HepG2 (cell line): ENCODE results near the gene AARSD1. TPM values are rescaled to one million over a fixed set of nuclear protein-coding genes. Genes with fewer than 3 reads are reported as not detected.
A peak's percentile ranks its signal among the peaks of the same experiment; 100 is the strongest.

ENCODE experiments used
- ATAC-seq: fragments of 200-7000 bp; cut with Tn5 transposase; 3 replicates; pipeline ENCODE4 v1.9.1; 2020; ENCODE audit warnings: mild to moderate bottlenecking, moderate library complexity
- BruUV-seq: library from RNA; stranded (reverse); fragments of 400-500 nt; replicated peaks from 2 replicates; lab custom pipeline; 2021; lab: Mats Ljungman, UMichigan
- CTCF ChIA-PET: fragments of 300-600 bp; formaldehyde crosslinking; extraction: SDS; loops from one replicate; lab custom pipeline; 2021; ENCODE audit warnings: low total read pairs, inconsistent platforms, low intra/inter-chr PET ratio; lab: Yijun Ruan, JAX
- POLR2A ChIA-PET: fragments of 350-600 bp; sonication (Branson Sonifier 250); formaldehyde crosslinking; loops from one replicate; lab custom pipeline; 2020; ENCODE audit warnings: antibody characterized with exemption, inconsistent platforms; lab: Yijun Ruan, JAX
- DNase-seq: peaks from one replicate; pipeline ENCODE4 v3.0.0-alpha.2; 2015; ENCODE audit warnings: low spot score
- FAIRE-seq: peaks from 3 replicates; lab custom pipeline; 2011; peaks lifted over from hg19 to GRCh38; lab: Jason Lieb, UNC
- H2AFZ ChIP-seq: one replicate; pipeline ENCODE4 v1.6.1; 2011; ENCODE audit warnings: low read length, inconsistent platforms
- H3K27ac ChIP-seq: fragments of 300-600 bp; 3 replicates; pipeline ENCODE4 v1.8.0; 2011; ENCODE audit warnings: mixed run types, mild to moderate bottlenecking, mixed read lengths, low read length, inconsistent platforms; ENCODE audit not compliant: insufficient read depth; ENCODE audit errors: extremely low read length
- H3K27me3 ChIP-seq, 2 experiments: fragments of 200-600 bp in 1 of 2; 2 replicates in 1 of 2; 3 replicates in 1 of 2; pipeline versions ENCODE4 v1.6.0 to v1.8.0; 2011; ENCODE audit warnings: low read length in 2 of 2, mild to moderate bottlenecking in 2 of 2, moderate library complexity in 2 of 2, inconsistent platforms in 1 of 2; ENCODE audit not compliant: insufficient read depth in 2 of 2, control insufficient read depth in 1 of 2
- H3K36me3 ChIP-seq, 2 experiments: fragments of 200-600 bp in 1 of 2; replicated peaks in 1 of 2; 2 replicates in 1 of 2; 3 replicates in 1 of 2; pipeline versions ENCODE4 v1.5.1 to v1.8.0; 2011; ENCODE audit warnings: low read length in 2 of 2, inconsistent platforms in 1 of 2; ENCODE audit not compliant: insufficient read depth in 2 of 2, control insufficient read depth in 1 of 2
- H3K4me1 ChIP-seq: 2 replicates; pipeline ENCODE4 v1.5.1; 2012; ENCODE audit warnings: low read length, inconsistent platforms; ENCODE audit not compliant: insufficient read depth
- H3K4me2 ChIP-seq: 2 replicates; pipeline ENCODE4 v1.6.0; 2011; ENCODE audit warnings: low read depth, low read length, inconsistent platforms
- H3K4me3 ChIP-seq, 3 experiments: fragments of 200-600 bp in 1 of 3; sonication (generic), shearing (Covaris generic) in 1 of 3; replicated peaks in 1 of 3; 2 replicates each; pipeline ENCODE4 v1.5.1; 2011 to 2016; ENCODE audit warnings: low read length in 3 of 3, inconsistent platforms in 2 of 3, low read depth in 2 of 3, mild to moderate bottlenecking in 2 of 3, control low read depth in 1 of 3, mixed read lengths in 1 of 3; ENCODE audit not compliant: insufficient read depth in 1 of 3
- H3K79me2 ChIP-seq: one replicate; pipeline ENCODE4 v1.6.1; 2011; ENCODE audit warnings: low read length, inconsistent platforms; ENCODE audit not compliant: insufficient read depth
- H3K9ac ChIP-seq: 2 replicates; pipeline ENCODE4 v1.6.0; 2011; ENCODE audit warnings: mild to moderate bottlenecking, low read depth, low read length, inconsistent platforms; ENCODE audit not compliant: insufficient read depth
- H3K9me3 ChIP-seq: 2 replicates; pipeline ENCODE4 v1.5.1; 2012; ENCODE audit warnings: mild to moderate bottlenecking, low read length
- H4K20me1 ChIP-seq: 2 replicates; pipeline ENCODE4 v1.6.0; 2011; ENCODE audit warnings: inconsistent platforms, mild to moderate bottlenecking, low read length, moderate library complexity; ENCODE audit not compliant: insufficient read depth
- AKAP8 ChIP-seq: sonication (generic); formaldehyde crosslinking; IDR thresholded peaks from 2 replicates; pipeline ENCODE4 v1.5.1; 2020; ENCODE audit warnings: mild to moderate bottlenecking, missing genetic modification reagents
- DNMT3B ChIP-seq: conservative IDR thresholded peaks from 2 replicates; pipeline ENCODE4 v1.6.1; 2016; ENCODE audit warnings: missing biosample characterization, control low read depth
- GATAD2A ChIP-seq: IDR thresholded peaks from 2 replicates; pipeline ENCODE4 v1.6.1; 2016
- MIER2 ChIP-seq: IDR thresholded peaks from 2 replicates; pipeline ENCODE4 v1.6.1; 2016; ENCODE audit warnings: missing biosample characterization, missing genetic modification reagents
- POLR2AphosphoS2 ChIP-seq: IDR thresholded peaks from 2 replicates; pipeline ENCODE4 v1.6.1; 2011; ENCODE audit warnings: low read depth, low read length, improper control_type of control experiment
- POLR2G ChIP-seq: fragments of 200-400 bp; formaldehyde crosslinking; IDR thresholded peaks from 2 replicates; pipeline ENCODE4 v1.6.1; 2018; ENCODE audit warnings: mild to moderate bottlenecking, low read depth, low read length, moderate library complexity
- SMAD3 ChIP-seq: sonication (generic); formaldehyde crosslinking; IDR thresholded peaks from 2 replicates; pipeline ENCODE4 v1.4.0; 2020; ENCODE audit warnings: missing genetic modification reagents
- TSC22D2 ChIP-seq: sonication (generic); formaldehyde crosslinking; IDR thresholded peaks from 2 replicates; pipeline ENCODE4 v1.5.1; 2020; ENCODE audit warnings: missing genetic modification reagents, mild to moderate bottlenecking, borderline replicate concordance
- ZBTB1 ChIP-seq: sonication (generic); formaldehyde crosslinking; IDR thresholded peaks from 2 replicates; pipeline ENCODE4 v1.4.0; 2020; ENCODE audit warnings: missing genetic modification reagents, borderline replicate concordance
- ZBTB7A ChIP-seq: sonication (generic); formaldehyde crosslinking; IDR thresholded peaks from 2 replicates; pipeline ENCODE4 v1.8.0; 2022; ENCODE audit warnings: mild to moderate bottlenecking, missing genetic modification reagents
- ZNF282 ChIP-seq: fragments of 450-650 bp; IDR thresholded peaks from 2 replicates; pipeline ENCODE4 v1.6.1; 2018; ENCODE audit not compliant: partially characterized antibody
- ZNF44 ChIP-seq: sonication (generic); formaldehyde crosslinking; IDR thresholded peaks from 2 replicates; pipeline ENCODE4 v1.5.1; 2020; ENCODE audit warnings: mild to moderate bottlenecking, missing genetic modification reagents
- ZNF615 ChIP-seq: sonication (generic); formaldehyde crosslinking; IDR thresholded peaks from 2 replicates; pipeline ENCODE4 v1.5.0; 2020; ENCODE audit warnings: mild to moderate bottlenecking, missing genetic modification reagents, borderline replicate concordance
- ZNF766 ChIP-seq: sonication (generic); formaldehyde crosslinking; IDR thresholded peaks from 2 replicates; pipeline ENCODE4 v1.5.0; 2020; ENCODE audit warnings: missing genetic modification reagents, borderline replicate concordance
- ZSCAN20 ChIP-seq: sonication (generic); formaldehyde crosslinking; IDR thresholded peaks from 2 replicates; pipeline ENCODE4 v1.4.0; 2020; ENCODE audit warnings: missing genetic modification reagents, mild to moderate bottlenecking, borderline replicate concordance
- ZSCAN30 ChIP-seq: sonication (generic); formaldehyde crosslinking; IDR thresholded peaks from 2 replicates; pipeline ENCODE4 v1.5.0; 2020; ENCODE audit warnings: mild to moderate bottlenecking, missing genetic modification reagents
- WGBS: methylation state at CpG from one replicate; pipeline ENCODE4 v1.1.6; 2017; ENCODE audit warnings: low lambda C conversion rate; 5-methylcytosine and 5-hydroxymethylcytosine counted together
- in situ Hi-C: cut with HindIII; loops from 2 replicates; pipeline ENCODE4 v1.10.0; 2017; ENCODE audit warnings: low pct_unique_long_range_greater_than_20kb; ENCODE audit not compliant: extremely low pct_ligation_motif_present
- intact Hi-C: fragments of 100-400 bp; cut with micrococcal nuclease; formaldehyde crosslinking; loops from one replicate; pipeline ENCODE4 v1.10.0; 2022; ENCODE audit not compliant: unreplicated experiment
- polyA plus RNA-seq, 8 experiments: library from polyadenylated mRNA; depleted of rRNA in 3 of 8; stranded (reverse) in 7 of 8; unstranded in 1 of 8; fragments of >200 nt; fragmentation: Illumina TruSeq in 4 of 8; extraction: Trizol in 4 of 8; gene quantifications; 2 replicates each; pipeline versions ENCODE4 v1.2.1 to v1.2.3, GENCODE V29; 2011 to 2016; ENCODE audit warnings: low read depth in 4 of 8, missing spikeins in 1 of 8, mixed read lengths in 1 of 8; ENCODE audit not compliant: insufficient read depth in 1 of 8
- total RNA-seq, 5 experiments: library from RNA; depleted of rRNA; stranded (reverse); fragments of >200 nt; fragmentation: Illumina TruSeq; extraction: Trizol; gene quantifications; 2 replicates each; pipeline ENCODE4 v1.2.3, GENCODE V29; 2016; ENCODE audit warnings: low read depth in 1 of 5
- TF ChIP-seq, protein P1 (sequence below): sonication (generic); formaldehyde crosslinking; IDR thresholded peaks from 2 replicates; pipeline ENCODE4 v1.4.0; 2020; ENCODE audit warnings: missing genetic modification reagents
- TF ChIP-seq, protein P2 (sequence below): sonication (generic); formaldehyde crosslinking; IDR thresholded peaks from 2 replicates; pipeline ENCODE4 v1.9.0; 2021; ENCODE audit warnings: missing genetic modification reagents, mild to moderate bottlenecking, borderline replicate concordance

Gene AARSD1
- total and polyA plus RNA-seq, 2 of the 13 experiments (the other 11 are each of a cell fraction or from before 2014, with no cell fraction given) = 24.7 to 29.3 TPM

- Histone ChIP-seq H2AFZ (no peak overlapping the region), H4K20me1 (peaks cover 27% of the 10 kb centered on the region), H3K4me3 (peak overlapping the region; percentile 81 to 95 (median 92)), H3K9ac (peak overlapping the region; percentile 99), H3K27me3 (no peaks in the 10 kb centered on the region; a peak in 1 of 5 replicates), H3K36me3 (peaks cover 14 to 33% of the 10 kb centered on the region in 2 experiments), H3K4me1 (peaks cover 56% of the 10 kb centered on the region), H3K4me2 (peak overlapping the region; percentile 99), H3K27ac (peak overlapping the region; percentile 94), H3K79me2 (peaks cover 21% of the 10 kb centered on the region), H3K9me3 (no peaks in the 10 kb centered on the region)
- POLR2A ChIA-PET = interaction anchor here (1.1 to 3.2 kb wide), 33 partner anchors 11 to 459 kb away, joined by 3 to 162 read pairs (median 14); partner anchors contain the start of genes BECN1, BRCA1, CNTD1 and COA3
- no peak for FAIRE-seq
- in situ Hi-C loops (no loop called here), intact Hi-C loops (loop anchor here (2.0 to 5.0 kb wide), 3 partner anchors 18 to 167 kb away; partner anchors contain the start of genes PSME3, PTGES3L and RUNDC1)
- no peak for DNase-seq
- BruUV-seq = no TSS peak
- WGBS = 4% methylated on average over 10 of the region's 10 CpGs
- CTCF ChIA-PET = no interaction called here
- ATAC-seq = no peak
- 0 out of 2 replicates have a peak, but pooled peaks have one; percentile 51 for TF ChIP-seq ZSCAN30 (CRISPR knock-in tag)
- TF ChIP-seq MIER2 = no peak
- TF ChIP-seq, protein P1, sequence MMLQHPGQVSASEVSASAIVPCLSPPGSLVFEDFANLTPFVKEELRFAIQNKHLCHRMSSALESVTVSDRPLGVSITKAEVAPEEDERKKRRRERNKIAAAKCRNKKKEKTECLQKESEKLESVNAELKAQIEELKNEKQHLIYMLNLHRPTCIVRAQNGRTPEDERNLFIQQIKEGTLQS (CRISPR knock-in tag) = no peak
- TF ChIP-seq GATAD2A = no peak
- TF ChIP-seq ZNF282 = no peak
- 0 out of 2 replicates have a peak, but pooled peaks have one; percentile 0 for TF ChIP-seq ZNF44 (CRISPR knock-in tag)
- TF ChIP-seq POLR2AphosphoS2 = 0 out of 2 replicates have a peak, but pooled peaks have one; percentile 43
- TF ChIP-seq, protein P2, sequence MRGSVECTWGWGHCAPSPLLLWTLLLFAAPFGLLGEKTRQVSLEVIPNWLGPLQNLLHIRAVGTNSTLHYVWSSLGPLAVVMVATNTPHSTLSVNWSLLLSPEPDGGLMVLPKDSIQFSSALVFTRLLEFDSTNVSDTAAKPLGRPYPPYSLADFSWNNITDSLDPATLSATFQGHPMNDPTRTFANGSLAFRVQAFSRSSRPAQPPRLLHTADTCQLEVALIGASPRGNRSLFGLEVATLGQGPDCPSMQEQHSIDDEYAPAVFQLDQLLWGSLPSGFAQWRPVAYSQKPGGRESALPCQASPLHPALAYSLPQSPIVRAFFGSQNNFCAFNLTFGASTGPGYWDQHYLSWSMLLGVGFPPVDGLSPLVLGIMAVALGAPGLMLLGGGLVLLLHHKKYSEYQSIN (CRISPR knock-in tag) = peak; percentile 58; the same call in 1 of the 2 replicates
- no peak for TF ChIP-seq TSC22D2 (CRISPR knock-in tag)
- TF ChIP-seq SMAD3 (CRISPR knock-in tag) = no peak
- 0 out of 2 replicates have a peak, but pooled peaks have one; percentile 68 for TF ChIP-seq DNMT3B (CRISPR knock-in tag)
- TF ChIP-seq AKAP8 (CRISPR knock-in tag) = peak; percentile 43; the same call in 1 of the 2 replicates
- no peak for TF ChIP-seq ZBTB1
- TF ChIP-seq ZSCAN20 (CRISPR knock-in tag) = 0 out of 2 replicates have a peak, but pooled peaks have one; percentile 1
- TF ChIP-seq ZNF615 (CRISPR knock-in tag) = 0 out of 2 replicates have a peak, but pooled peaks have one; percentile 60
- TF ChIP-seq POLR2G = no peak
- TF ChIP-seq ZNF766 (CRISPR knock-in tag) = 0 out of 2 replicates have a peak, but pooled peaks have one; percentile 15
- no peak for TF ChIP-seq ZBTB7A (CRISPR knock-in tag)
These were observed 34.8 kb upstream of the AARSD1 start for GRCh38 chr17:42999003-42999525.
